Measurements from ENCODE around the gene FXYD4.

Gene FXYD4

DNA sequence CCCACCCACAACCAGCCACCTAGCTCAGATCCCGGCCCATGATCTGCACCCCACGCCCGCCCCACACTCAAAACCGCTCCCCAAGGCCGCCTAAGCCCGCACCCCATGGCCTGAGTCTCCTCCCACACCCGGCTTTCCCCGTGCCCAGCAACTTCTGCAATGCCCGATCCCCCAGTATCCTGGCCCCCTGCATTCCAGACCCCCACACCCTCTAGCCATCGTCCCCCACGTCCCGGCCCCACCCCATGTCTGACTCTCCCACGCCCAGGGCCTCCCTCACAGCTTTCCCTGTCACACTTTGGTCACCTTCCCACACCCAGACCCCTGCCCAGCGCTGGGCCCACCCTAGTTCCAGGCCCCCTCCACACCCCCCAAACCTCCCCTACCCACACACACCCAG is 20.1 kb upstream of the FXYD4 start:
- no peaks in the 10 kb centered on the region for H3K9me3 ChIP-seq (ENCODE audit: insufficient read depth, low read depth, low read length)
- no peaks in the 10 kb centered on the region for H3K27me3 ChIP-seq (ENCODE audit: insufficient read depth, low read length, poor library complexity, severe bottlenecking)
- no peaks in the 10 kb centered on the region for H3K36me3 ChIP-seq (ENCODE audit: insufficient read depth, low read length)
- H3K9me2 ChIP-seq (replicated peaks; ENCODE audit: low read depth, low read length) = no peaks in the 10 kb centered on the region
- no peaks in the 10 kb centered on the region for H3K79me2 ChIP-seq (ENCODE audit: insufficient read depth, low read length)
- H3K9ac ChIP-seq (ENCODE audit: low read depth, low read length, poor library complexity, severe bottlenecking) = no peak overlapping the region
- no peaks in the 10 kb centered on the region for H3F3A ChIP-seq (ENCODE audit: low read depth)
- no peak overlapping the region for H3K4me3 ChIP-seq (ENCODE audit: low read length, poor library complexity, severe bottlenecking)
- H2AFZ ChIP-seq (ENCODE audit: low read length) = no peak overlapping the region
- H3K4me2 ChIP-seq (ENCODE audit: low read depth, low read length, poor library complexity, severe bottlenecking) = no peak overlapping the region
- TF ChIP-seq, protein P1, sequence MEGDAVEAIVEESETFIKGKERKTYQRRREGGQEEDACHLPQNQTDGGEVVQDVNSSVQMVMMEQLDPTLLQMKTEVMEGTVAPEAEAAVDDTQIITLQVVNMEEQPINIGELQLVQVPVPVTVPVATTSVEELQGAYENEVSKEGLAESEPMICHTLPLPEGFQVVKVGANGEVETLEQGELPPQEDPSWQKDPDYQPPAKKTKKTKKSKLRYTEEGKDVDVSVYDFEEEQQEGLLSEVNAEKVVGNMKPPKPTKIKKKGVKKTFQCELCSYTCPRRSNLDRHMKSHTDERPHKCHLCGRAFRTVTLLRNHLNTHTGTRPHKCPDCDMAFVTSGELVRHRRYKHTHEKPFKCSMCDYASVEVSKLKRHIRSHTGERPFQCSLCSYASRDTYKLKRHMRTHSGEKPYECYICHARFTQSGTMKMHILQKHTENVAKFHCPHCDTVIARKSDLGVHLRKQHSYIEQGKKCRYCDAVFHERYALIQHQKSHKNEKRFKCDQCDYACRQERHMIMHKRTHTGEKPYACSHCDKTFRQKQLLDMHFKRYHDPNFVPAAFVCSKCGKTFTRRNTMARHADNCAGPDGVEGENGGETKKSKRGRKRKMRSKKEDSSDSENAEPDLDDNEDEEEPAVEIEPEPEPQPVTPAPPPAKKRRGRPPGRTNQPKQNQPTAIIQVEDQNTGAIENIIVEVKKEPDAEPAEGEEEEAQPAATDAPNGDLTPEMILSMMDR (conservative IDR thresholded peaks at IDR 0.05; ENCODE audit: low read length) = no peak
- no peak for TF ChIP-seq EZH2phosphoT487 (IDR thresholded peaks at IDR 0.05; ENCODE audit: borderline replicate concordance)
- peaks cover 10% of the 10 kb centered on the region for H3K4me1 ChIP-seq (ENCODE audit: insufficient read depth, low read length, poor library complexity, severe bottlenecking)
- H4K20me1 ChIP-seq (ENCODE audit: insufficient read depth, low read length, poor library complexity, severe bottlenecking) = no peaks in the 10 kb centered on the region

DNA sequence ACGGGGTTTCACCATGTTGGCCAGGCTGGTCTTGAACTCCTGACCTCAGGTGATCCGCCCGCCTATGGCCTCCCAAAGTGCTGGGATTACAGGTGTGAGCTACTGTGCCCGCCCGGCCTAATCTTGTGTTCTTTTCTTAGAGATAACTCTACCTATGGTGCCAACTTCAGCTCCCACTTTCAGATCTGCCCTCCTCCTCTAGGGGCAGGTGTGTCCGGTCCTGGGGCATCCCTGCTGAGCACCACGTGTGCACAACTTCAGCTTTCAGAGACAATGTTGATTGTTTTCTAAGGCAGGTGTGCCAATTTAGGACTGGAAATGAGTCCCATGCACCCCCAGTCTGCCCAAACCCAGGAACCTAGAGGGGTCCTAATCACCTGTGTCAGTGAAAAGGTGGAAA is 18.5 kb upstream of the FXYD4 start:
- no peak overlapping the region for H3K4me3 ChIP-seq (ENCODE audit: low read length, poor library complexity, severe bottlenecking)
- H3K4me2 ChIP-seq (ENCODE audit: low read depth, low read length, poor library complexity, severe bottlenecking) = no peak overlapping the region
- H3K9me3 ChIP-seq (ENCODE audit: insufficient read depth, low read depth, low read length) = no peaks in the 10 kb centered on the region
- H2AFZ ChIP-seq (ENCODE audit: low read length) = no peak overlapping the region
- H3K4me1 ChIP-seq (ENCODE audit: insufficient read depth, low read length, poor library complexity, severe bottlenecking) = peaks cover 9% of the 10 kb centered on the region
- H3K27me3 ChIP-seq (ENCODE audit: insufficient read depth, low read length, poor library complexity, severe bottlenecking) = no peaks in the 10 kb centered on the region
- TF ChIP-seq EZH2phosphoT487 (IDR thresholded peaks at IDR 0.05; ENCODE audit: borderline replicate concordance) = no peak
- TF ChIP-seq, protein P1 (conservative IDR thresholded peaks at IDR 0.05; ENCODE audit: low read length) = no peak
- H3K9me2 ChIP-seq (replicated peaks; ENCODE audit: low read depth, low read length) = no peaks in the 10 kb centered on the region
- no peaks in the 10 kb centered on the region for H3F3A ChIP-seq (ENCODE audit: low read depth)
- H3K36me3 ChIP-seq (ENCODE audit: insufficient read depth, low read length) = no peaks in the 10 kb centered on the region
- H3K79me2 ChIP-seq (ENCODE audit: insufficient read depth, low read length) = no peaks in the 10 kb centered on the region
- H4K20me1 ChIP-seq (ENCODE audit: insufficient read depth, low read length, poor library complexity, severe bottlenecking) = no peaks in the 10 kb centered on the region
- H3K9ac ChIP-seq (ENCODE audit: low read depth, low read length, poor library complexity, severe bottlenecking) = no peak overlapping the region

DNA sequence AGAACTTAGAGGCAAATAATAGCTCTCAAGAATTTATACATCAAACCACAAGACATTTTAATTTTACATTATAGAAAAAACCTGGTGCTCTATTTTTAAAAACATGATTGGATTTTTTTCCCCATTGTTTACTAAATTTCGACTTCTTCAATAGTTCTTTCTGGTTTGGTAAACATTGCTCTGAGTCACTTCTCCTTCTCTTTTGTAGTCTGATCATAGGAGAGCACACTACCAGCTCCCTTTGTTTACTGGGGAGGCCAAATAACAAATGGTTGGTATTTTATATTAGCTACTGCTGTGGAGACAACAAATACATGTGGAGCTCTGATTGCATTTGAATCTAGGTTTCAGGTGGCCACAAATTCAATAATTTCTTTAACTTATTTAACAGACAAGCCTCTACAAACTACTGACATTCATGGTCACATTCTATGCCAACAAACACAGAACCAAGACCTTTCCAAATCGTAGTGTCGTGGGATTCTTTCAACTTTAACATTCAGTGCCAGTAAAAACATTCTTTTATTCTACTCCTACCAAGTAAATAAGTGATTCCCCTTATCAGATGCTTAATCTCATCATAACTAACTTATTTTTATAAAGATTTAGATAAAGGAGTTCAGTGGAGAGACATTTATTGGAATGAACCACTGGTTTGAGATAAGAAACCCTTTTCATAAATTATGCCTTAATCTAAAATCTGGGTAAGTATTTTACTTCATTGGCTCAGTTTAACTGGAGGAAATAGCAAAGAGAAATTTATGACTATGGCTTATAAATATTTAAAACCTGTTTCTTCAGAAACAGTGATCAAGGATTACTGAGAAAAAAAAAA is 17.7 kb upstream of the FXYD4 start:
- Histone ChIP-seq H3K9ac (ENCODE audit: low read depth, low read length, poor library complexity, severe bottlenecking) (no peak overlapping the region), H4K20me1 (ENCODE audit: insufficient read depth, low read length, poor library complexity, severe bottlenecking) (no peaks in the 10 kb centered on the region), H3K36me3 (ENCODE audit: insufficient read depth, low read length) (no peaks in the 10 kb centered on the region), H3K4me1 (ENCODE audit: insufficient read depth, low read length, poor library complexity, severe bottlenecking) (peaks cover 5% of the 10 kb centered on the region), H3K4me2 (ENCODE audit: low read depth, low read length, poor library complexity, severe bottlenecking) (no peak overlapping the region), H3K9me2 (replicated peaks; ENCODE audit: low read depth, low read length) (no peaks in the 10 kb centered on the region), H3K79me2 (ENCODE audit: insufficient read depth, low read length) (no peaks in the 10 kb centered on the region), H3K27me3 (ENCODE audit: insufficient read depth, low read length, poor library complexity, severe bottlenecking) (no peaks in the 10 kb centered on the region), H3F3A (ENCODE audit: low read depth) (no peaks in the 10 kb centered on the region), H3K9me3 (ENCODE audit: insufficient read depth, low read depth, low read length) (no peaks in the 10 kb centered on the region), H2AFZ (ENCODE audit: low read length) (no peak overlapping the region), H3K4me3 (ENCODE audit: low read length, poor library complexity, severe bottlenecking) (no peak overlapping the region)
- TF ChIP-seq, protein P1 (conservative IDR thresholded peaks at IDR 0.05; ENCODE audit: low read length) = no peak
- TF ChIP-seq EZH2phosphoT487 (IDR thresholded peaks at IDR 0.05; ENCODE audit: borderline replicate concordance) = no peak
